GM23338 (cell line): ENCODE measurements around the gene C5orf22.

Source experiments
- CREB1 ChIP-seq: fragments of 250-450 bp; sonication (Bioruptor Pico); IDR thresholded peaks from 2 replicates; pipeline ENCODE4 v1.5.0; 2020; ENCODE audit warnings: low read depth, mild to moderate bottlenecking, moderate library complexity
- EZH2 ChIP-seq: fragments of 200-600 bp; sonication (generic); IDR thresholded peaks from one replicate; pipeline ENCODE4 v1.8.0; 2017; ENCODE audit warnings: antibody characterized with exemption, mild to moderate bottlenecking, low read depth; ENCODE audit not compliant: unreplicated experiment
- EZH2phosphoT487 ChIP-seq: fragments of 200-600 bp; sonication (generic); IDR thresholded peaks from one replicate; pipeline ENCODE4 v1.8.1; 2018; ENCODE audit warnings: antibody characterized with exemption; ENCODE audit not compliant: unreplicated experiment
- JUNB ChIP-seq: IDR thresholded peaks from one replicate; pipeline ENCODE4 v1.6.1; 2016; ENCODE audit warnings: antibody characterized with exemption; ENCODE audit not compliant: unreplicated experiment
- POLR2AphosphoS5 ChIP-seq: IDR thresholded peaks from 2 replicates; pipeline ENCODE4 v1.6.1; 2016; ENCODE audit warnings: antibody characterized with exemption, low read depth
- STAT1 ChIP-seq: IDR thresholded peaks from one replicate; pipeline ENCODE4 v1.6.1; 2016; ENCODE audit warnings: antibody characterized with exemption; ENCODE audit not compliant: unreplicated experiment
- TF ChIP-seq, protein P1 (sequence below), 2 experiments: fragments of 200-600 bp in 1 of 2; sonication (generic) in 1 of 2; conservative IDR thresholded peaks; 2 replicates each; pipeline versions ENCODE4 v1.5.1 to v1.6.1; 2016 to 2017; ENCODE audit warnings: antibody characterized with exemption in 2 of 2, low read depth in 2 of 2, mild to moderate bottlenecking in 2 of 2, moderate library complexity in 1 of 2
- TF ChIP-seq, protein P2 (sequence below): IDR thresholded peaks from one replicate; pipeline ENCODE4 v1.6.1; 2018; ENCODE audit warnings: antibody characterized with exemption; ENCODE audit not compliant: unreplicated experiment
- TF ChIP-seq, protein P3 (sequence below): IDR thresholded peaks from 2 replicates; pipeline ENCODE4 v1.6.1; 2016; ENCODE audit warnings: antibody characterized with exemption

DNA sequence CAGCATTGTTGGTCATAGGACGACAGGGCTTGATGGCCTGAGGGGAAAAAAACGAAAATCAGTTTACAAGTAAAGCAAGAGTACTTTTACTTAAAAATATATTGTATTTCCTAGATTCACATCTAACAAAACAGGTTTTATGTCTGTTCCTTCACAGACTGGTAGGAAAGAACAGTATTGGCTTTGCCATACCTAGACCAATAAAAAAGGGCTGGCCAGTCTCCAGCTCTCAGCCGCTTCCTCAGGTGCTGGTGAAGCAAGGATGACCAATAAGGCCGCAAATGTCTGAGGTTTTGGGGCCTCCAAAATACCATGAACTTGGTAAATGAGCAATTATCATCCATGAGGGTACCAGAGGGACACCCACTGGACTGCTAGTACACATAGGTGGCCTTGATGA is 36.8 kb upstream of the C5orf22 start:
- TF ChIP-seq, protein P1, sequence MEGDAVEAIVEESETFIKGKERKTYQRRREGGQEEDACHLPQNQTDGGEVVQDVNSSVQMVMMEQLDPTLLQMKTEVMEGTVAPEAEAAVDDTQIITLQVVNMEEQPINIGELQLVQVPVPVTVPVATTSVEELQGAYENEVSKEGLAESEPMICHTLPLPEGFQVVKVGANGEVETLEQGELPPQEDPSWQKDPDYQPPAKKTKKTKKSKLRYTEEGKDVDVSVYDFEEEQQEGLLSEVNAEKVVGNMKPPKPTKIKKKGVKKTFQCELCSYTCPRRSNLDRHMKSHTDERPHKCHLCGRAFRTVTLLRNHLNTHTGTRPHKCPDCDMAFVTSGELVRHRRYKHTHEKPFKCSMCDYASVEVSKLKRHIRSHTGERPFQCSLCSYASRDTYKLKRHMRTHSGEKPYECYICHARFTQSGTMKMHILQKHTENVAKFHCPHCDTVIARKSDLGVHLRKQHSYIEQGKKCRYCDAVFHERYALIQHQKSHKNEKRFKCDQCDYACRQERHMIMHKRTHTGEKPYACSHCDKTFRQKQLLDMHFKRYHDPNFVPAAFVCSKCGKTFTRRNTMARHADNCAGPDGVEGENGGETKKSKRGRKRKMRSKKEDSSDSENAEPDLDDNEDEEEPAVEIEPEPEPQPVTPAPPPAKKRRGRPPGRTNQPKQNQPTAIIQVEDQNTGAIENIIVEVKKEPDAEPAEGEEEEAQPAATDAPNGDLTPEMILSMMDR (conservative IDR thresholded peaks at IDR 0.05; ENCODE audit: low read depth in 2 of 2) = no peak
- no peak for TF ChIP-seq POLR2AphosphoS5
- TF ChIP-seq, protein P2, sequence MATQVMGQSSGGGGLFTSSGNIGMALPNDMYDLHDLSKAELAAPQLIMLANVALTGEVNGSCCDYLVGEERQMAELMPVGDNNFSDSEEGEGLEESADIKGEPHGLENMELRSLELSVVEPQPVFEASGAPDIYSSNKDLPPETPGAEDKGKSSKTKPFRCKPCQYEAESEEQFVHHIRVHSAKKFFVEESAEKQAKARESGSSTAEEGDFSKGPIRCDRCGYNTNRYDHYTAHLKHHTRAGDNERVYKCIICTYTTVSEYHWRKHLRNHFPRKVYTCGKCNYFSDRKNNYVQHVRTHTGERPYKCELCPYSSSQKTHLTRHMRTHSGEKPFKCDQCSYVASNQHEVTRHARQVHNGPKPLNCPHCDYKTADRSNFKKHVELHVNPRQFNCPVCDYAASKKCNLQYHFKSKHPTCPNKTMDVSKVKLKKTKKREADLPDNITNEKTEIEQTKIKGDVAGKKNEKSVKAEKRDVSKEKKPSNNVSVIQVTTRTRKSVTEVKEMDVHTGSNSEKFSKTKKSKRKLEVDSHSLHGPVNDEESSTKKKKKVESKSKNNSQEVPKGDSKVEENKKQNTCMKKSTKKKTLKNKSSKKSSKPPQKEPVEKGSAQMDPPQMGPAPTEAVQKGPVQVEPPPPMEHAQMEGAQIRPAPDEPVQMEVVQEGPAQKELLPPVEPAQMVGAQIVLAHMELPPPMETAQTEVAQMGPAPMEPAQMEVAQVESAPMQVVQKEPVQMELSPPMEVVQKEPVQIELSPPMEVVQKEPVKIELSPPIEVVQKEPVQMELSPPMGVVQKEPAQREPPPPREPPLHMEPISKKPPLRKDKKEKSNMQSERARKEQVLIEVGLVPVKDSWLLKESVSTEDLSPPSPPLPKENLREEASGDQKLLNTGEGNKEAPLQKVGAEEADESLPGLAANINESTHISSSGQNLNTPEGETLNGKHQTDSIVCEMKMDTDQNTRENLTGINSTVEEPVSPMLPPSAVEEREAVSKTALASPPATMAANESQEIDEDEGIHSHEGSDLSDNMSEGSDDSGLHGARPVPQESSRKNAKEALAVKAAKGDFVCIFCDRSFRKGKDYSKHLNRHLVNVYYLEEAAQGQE = no peak
- TF ChIP-seq EZH2phosphoT487 = no peak
- no peak for TF ChIP-seq EZH2
- TF ChIP-seq, protein P3, sequence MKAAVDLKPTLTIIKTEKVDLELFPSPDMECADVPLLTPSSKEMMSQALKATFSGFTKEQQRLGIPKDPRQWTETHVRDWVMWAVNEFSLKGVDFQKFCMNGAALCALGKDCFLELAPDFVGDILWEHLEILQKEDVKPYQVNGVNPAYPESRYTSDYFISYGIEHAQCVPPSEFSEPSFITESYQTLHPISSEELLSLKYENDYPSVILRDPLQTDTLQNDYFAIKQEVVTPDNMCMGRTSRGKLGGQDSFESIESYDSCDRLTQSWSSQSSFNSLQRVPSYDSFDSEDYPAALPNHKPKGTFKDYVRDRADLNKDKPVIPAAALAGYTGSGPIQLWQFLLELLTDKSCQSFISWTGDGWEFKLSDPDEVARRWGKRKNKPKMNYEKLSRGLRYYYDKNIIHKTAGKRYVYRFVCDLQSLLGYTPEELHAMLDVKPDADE = no peak
- no peak for TF ChIP-seq CREB1 (CRISPR knock-in tag)
- no peak for TF ChIP-seq STAT1
- no peak for TF ChIP-seq JUNB
